ENCODE results near the gene NFATC4. TPM values are rescaled to one million over a fixed set of nuclear protein-coding genes. Genes with fewer than 3 reads are reported as not detected.

Gene NFATC4
- total and polyA plus RNA-seq, 2 experiments from 2014 or later, result 84.8 to 96.9 TPM

- H3K9ac ChIP-seq, result peak overlapping the region; percentile 100
- in situ Hi-C loops (cut with MboI), result no loop called here
Measured at GRCh38 chr14:24366413-24366720, 1.6 kb upstream of the NFATC4 start.

DNA sequence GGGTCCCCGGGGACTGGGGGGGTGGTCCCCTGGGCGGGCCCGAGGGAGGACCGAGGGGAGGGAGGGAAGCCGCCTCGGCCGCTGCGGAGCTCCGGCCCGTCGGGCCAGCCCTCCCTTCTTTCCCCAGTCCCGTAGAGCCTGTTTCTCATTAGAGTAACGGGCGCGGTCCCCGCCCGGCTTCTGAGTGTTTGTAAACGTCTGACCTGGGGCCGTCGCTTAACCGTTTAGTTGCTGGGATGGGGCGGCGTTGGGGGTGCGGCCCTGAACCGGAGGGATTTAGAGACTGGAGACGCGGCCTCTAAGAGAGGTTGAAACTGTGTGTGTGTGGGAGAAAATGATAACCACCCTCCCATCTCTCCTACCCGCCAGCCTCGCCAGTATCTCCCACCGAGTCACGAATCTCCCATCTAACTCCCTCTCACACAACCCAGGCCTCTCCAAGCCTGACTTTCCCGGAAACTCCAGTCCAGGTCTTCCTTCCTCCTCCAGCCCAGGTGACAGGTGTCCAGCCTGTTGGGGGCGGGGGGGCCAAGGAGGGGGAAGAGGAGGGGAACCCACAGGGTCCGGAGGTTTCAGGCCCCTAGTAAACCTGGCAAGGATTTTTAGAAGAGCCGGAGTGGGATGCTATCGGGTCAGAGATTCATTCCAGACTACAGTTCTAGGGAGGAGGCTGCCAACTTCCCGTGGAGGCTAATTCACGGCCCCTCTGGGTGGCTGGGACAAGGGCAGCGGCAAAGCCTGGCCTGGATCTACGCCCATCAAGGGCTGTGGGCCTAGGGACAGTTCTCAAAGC, 1.1 kb upstream of the NFATC4 start:
- Histone ChIP-seq H3K4me2 (ENCODE audit: unreplicated experiment) (peak overlapping the region; percentile 95), H3F3A (ENCODE audit: insufficient read depth) (peaks cover 12% of the 10 kb centered on the region), H3K4me1 (ENCODE audit: insufficient read depth) (peaks cover 35% of the 10 kb centered on the region), H4K20me1 (ENCODE audit: insufficient read depth) (no peaks in the 10 kb centered on the region), H3K27me3 (replicated peaks; ENCODE audit: insufficient read depth) (no peaks in the 10 kb centered on the region), H3K9me2 (ENCODE audit: insufficient read depth) (no peaks in the 10 kb centered on the region), H3K9ac (peak overlapping the region; percentile 100), H3K36me3 (ENCODE audit: low read depth) (0 out of 2 replicates have a peak, but pooled peaks cover 5% of the 10 kb centered on the region), H2AFZ (peak overlapping the region; percentile 78), H3K79me2 (ENCODE audit: insufficient read depth) (peaks cover 32% of the 10 kb centered on the region), H3K27ac (peak overlapping the region; percentile 99), H3K4me3 (peak overlapping the region; percentile 98), H3K9me3 (ENCODE audit: low read depth) (no peaks in the 10 kb centered on the region)
- peak; percentile 98 for DNase-seq
- 1 to 2% methylated on average over 20 to 39 of the region's 40 CpGs for WGBS, 2 experiments (ENCODE audit: low coverage in 1 of 2, low lambda C conversion rate in 2 of 2, missing lambda C conversion rate in 2 of 2)
- TF ChIP-seq EZH2phosphoT487 (IDR thresholded peaks at IDR 0.05; ENCODE audit: insufficient read depth, low read depth), result no peak
- no peak for TF ChIP-seq EZH2 (IDR thresholded peaks at IDR 0.05; ENCODE audit: insufficient read depth, poor library complexity, severe bottlenecking)
- in situ Hi-C loops (cut with MboI), result no loop called here

More at GRCh38 chr14:24366413-24366720, 1.6 kb upstream of the NFATC4 start:
- no peak for DNase-seq
- H3K4me2 ChIP-seq (ENCODE audit: unreplicated experiment), result peak overlapping the region; percentile 95
- no peaks in the 10 kb centered on the region for H4K20me1 ChIP-seq (ENCODE audit: insufficient read depth)
- H3K79me2 ChIP-seq (ENCODE audit: insufficient read depth), result peaks cover 27% of the 10 kb centered on the region
- peaks cover 17% of the 10 kb centered on the region for H3F3A ChIP-seq (ENCODE audit: insufficient read depth)
- H3K4me3 ChIP-seq, result peak overlapping the region; percentile 98
- peak overlapping the region; percentile 65 for H2AFZ ChIP-seq
- TF ChIP-seq EZH2 (IDR thresholded peaks at IDR 0.05; ENCODE audit: insufficient read depth, poor library complexity, severe bottlenecking) (no peak), EZH2phosphoT487 (IDR thresholded peaks at IDR 0.05; ENCODE audit: insufficient read depth, low read depth) (no peak)
- H3K9me2 ChIP-seq (ENCODE audit: insufficient read depth), result no peaks in the 10 kb centered on the region
- WGBS, 2 experiments (ENCODE audit: low coverage in 1 of 2, low lambda C conversion rate in 2 of 2, missing lambda C conversion rate in 2 of 2), result 0 to 1% methylated on average over 3 to 16 of the region's 16 CpGs
- no peaks in the 10 kb centered on the region for H3K27me3 ChIP-seq (replicated peaks; ENCODE audit: insufficient read depth)
- peaks cover 40% of the 10 kb centered on the region for H3K4me1 ChIP-seq (ENCODE audit: insufficient read depth)
- H3K9me3 ChIP-seq (ENCODE audit: low read depth), result no peaks in the 10 kb centered on the region
- H3K27ac ChIP-seq, result peak overlapping the region; percentile 99
- 0 out of 2 replicates have a peak, but pooled peaks cover 5% of the 10 kb centered on the region for H3K36me3 ChIP-seq (ENCODE audit: low read depth)

- peak overlapping the region; percentile 98 for H3K4me3 ChIP-seq
- no peaks in the 10 kb centered on the region for H3K9me3 ChIP-seq (ENCODE audit: low read depth)
- H3K9me2 ChIP-seq (ENCODE audit: insufficient read depth), result no peaks in the 10 kb centered on the region
- no peak for DNase-seq
- H3K27me3 ChIP-seq (replicated peaks; ENCODE audit: insufficient read depth), result no peaks in the 10 kb centered on the region
- peak overlapping the region; percentile 100 for H3K9ac ChIP-seq
- peak overlapping the region; percentile 99 for H3K27ac ChIP-seq
- in situ Hi-C loops (cut with MboI), result no loop called here
- TF ChIP-seq EZH2phosphoT487 (IDR thresholded peaks at IDR 0.05; ENCODE audit: insufficient read depth, low read depth), result no peak
- no peak for TF ChIP-seq EZH2 (IDR thresholded peaks at IDR 0.05; ENCODE audit: insufficient read depth, poor library complexity, severe bottlenecking)
- WGBS, 2 experiments (ENCODE audit: low coverage in 1 of 2, low lambda C conversion rate in 2 of 2, missing lambda C conversion rate in 2 of 2), result 0 to 1% methylated on average over 3 to 15 of the region's 15 CpGs
- H3K4me1 ChIP-seq (ENCODE audit: insufficient read depth), result peaks cover 26% of the 10 kb centered on the region
- H4K20me1 ChIP-seq (ENCODE audit: insufficient read depth), result no peaks in the 10 kb centered on the region
- H3K4me2 ChIP-seq (ENCODE audit: unreplicated experiment), result peak overlapping the region; percentile 88
- H3F3A ChIP-seq (ENCODE audit: insufficient read depth), result peaks cover 9% of the 10 kb centered on the region
- peaks cover 33% of the 10 kb centered on the region for H3K79me2 ChIP-seq (ENCODE audit: insufficient read depth)
- peak overlapping the region; percentile 69 for H2AFZ ChIP-seq
- peaks cover 11% of the 10 kb centered on the region; the same call in 1 of the 2 replicates for H3K36me3 ChIP-seq (ENCODE audit: low read depth)
Measured at GRCh38 chr14:24368212-24368561, 203 bp downstream of the NFATC4 start.

GRCh38 chr14:24368562-24369252, 723 bp downstream of the NFATC4 start:
- H3K27me3 ChIP-seq (replicated peaks; ENCODE audit: insufficient read depth), result no peaks in the 10 kb centered on the region
- no peaks in the 10 kb centered on the region for H3K9me2 ChIP-seq (ENCODE audit: insufficient read depth)
- peak overlapping the region; percentile 98 for H3K4me3 ChIP-seq
- H3K36me3 ChIP-seq (ENCODE audit: low read depth), result peaks cover 14% of the 10 kb centered on the region; the same call in 1 of the 2 replicates
- WGBS, 2 experiments (ENCODE audit: low coverage in 1 of 2, low lambda C conversion rate in 2 of 2, missing lambda C conversion rate in 2 of 2), result 2 to 12% methylated on average over 5 to 18 of the region's 52 CpGs
- DNase-seq, result peak; percentile 90
- in situ Hi-C loops (cut with MboI), result no loop called here
- H3K9ac ChIP-seq, result peak overlapping the region; percentile 100
- peak overlapping the region; percentile 99 for H3K27ac ChIP-seq
- H3K9me3 ChIP-seq (ENCODE audit: low read depth), result no peaks in the 10 kb centered on the region
- no peaks in the 10 kb centered on the region for H4K20me1 ChIP-seq (ENCODE audit: insufficient read depth)
- peaks cover 33% of the 10 kb centered on the region for H3K79me2 ChIP-seq (ENCODE audit: insufficient read depth)
- no peak for TF ChIP-seq EZH2phosphoT487 (IDR thresholded peaks at IDR 0.05; ENCODE audit: insufficient read depth, low read depth)
- no peak for TF ChIP-seq EZH2 (IDR thresholded peaks at IDR 0.05; ENCODE audit: insufficient read depth, poor library complexity, severe bottlenecking)
- H3K4me1 ChIP-seq (ENCODE audit: insufficient read depth), result peaks cover 26% of the 10 kb centered on the region
- H2AFZ ChIP-seq, result peak overlapping the region; percentile 69
- H3K4me2 ChIP-seq (ENCODE audit: unreplicated experiment), result peak overlapping the region; percentile 88
- H3F3A ChIP-seq (ENCODE audit: insufficient read depth), result peaks cover 9% of the 10 kb centered on the region
